GM21528 (cell line): ENCODE measurements around the gene SLC18B1.

ENCODE experiments used
- ATAC-seq: cut with Tn5 transposase; IDR thresholded peaks from one replicate; pipeline ENCODE4 v1.9.1; 2021; ENCODE audit warnings: mild to moderate bottlenecking, moderate library complexity; ENCODE audit not compliant: unreplicated experiment, low FRiP score

SLC18B1 gene

GRCh38 chr6:132749111-132749510 is 49.3 kb downstream of the SLC18B1 start:
- ATAC-seq = no peak

DNA sequence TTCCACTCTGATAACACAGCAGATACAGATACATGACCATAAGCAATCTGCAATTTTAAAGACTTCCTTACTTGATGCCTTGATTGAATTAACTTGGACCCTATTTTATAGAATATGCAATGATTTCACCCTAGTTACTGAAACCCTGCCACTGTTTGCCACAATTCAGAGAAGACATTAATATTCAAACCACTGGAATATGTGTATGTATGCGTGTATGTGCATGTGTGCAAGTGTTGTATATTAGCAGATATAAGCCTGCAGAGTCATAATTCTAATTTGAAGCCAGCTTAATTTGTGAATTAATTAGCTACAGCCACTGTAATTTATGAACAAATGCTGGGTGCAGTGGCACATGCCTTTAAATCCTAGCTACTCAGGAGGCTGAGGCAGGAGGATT is 50.0 kb downstream of the SLC18B1 start:
- no peak for ATAC-seq

DNA sequence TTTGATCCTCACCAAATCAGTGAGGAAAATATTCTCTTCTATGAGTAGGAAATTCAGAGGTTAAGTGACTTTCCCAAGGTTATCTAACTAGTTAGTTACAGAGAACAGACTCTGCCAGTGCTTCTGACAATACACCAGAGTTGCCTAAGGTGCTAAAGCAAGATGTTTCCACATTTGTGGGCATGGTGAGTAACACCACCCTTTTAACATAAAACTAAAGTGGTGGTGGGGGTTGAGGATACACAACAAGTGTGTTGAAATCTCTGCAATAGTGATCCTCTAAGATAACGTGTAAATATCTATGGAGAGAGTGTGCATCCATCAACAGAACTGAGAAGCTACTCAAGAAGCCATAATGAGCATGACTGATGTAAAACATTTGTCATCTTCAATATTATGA is 52.4 kb downstream of the SLC18B1 start:
- ATAC-seq = no peak

- no peak for ATAC-seq
Observed at GRCh38 chr6:132742495-132742894, 55.9 kb downstream of the SLC18B1 start.

DNA sequence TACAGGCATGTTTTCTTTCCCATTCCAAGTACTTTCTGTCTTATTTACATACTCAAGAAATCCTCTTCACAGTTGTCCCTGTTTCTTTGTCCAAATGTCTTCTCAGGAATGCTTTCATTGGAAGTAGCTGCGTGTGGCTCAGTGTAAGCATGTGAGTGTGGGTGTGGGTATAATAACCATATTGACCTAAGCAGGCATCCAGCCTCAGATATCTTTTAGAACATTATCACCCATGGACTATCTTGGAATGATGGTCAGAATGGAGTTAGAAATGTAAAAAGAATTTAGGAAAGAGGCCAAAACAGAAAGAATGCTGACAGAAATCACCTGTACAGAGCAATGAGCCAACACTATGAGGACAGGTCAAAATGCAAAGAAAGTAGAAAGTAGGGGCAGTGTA is 57.2 kb downstream of the SLC18B1 start:
- no peak for ATAC-seq

- ATAC-seq = no peak
Observed at GRCh38 chr6:132736239-132736638, 62.2 kb downstream of the SLC18B1 start.

- ATAC-seq = no peak
Observed at GRCh38 chr6:132734694-132735236, 63.7 kb downstream of the SLC18B1 start.

DNA sequence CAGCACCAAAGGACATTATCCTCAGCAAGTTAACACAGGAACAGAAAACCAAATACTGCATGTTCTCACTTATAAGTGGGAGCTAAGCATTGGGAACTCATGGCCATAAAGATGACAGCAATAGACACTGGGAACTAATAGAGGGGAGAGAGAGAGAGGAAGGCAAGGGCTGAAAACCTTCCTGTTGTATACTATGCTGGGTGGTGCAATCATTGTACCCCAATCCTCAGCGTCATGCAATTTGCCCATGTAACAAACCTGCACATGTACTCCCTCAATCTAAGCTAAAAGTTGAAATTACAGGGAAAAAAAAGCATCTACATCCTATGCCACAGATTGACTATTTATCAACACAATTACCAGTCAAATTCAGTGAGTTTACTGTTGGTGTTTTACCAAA is 64.6 kb downstream of the SLC18B1 start:
- ATAC-seq = no peak

GRCh38 chr6:132733283-132733682 is 65.2 kb downstream of the SLC18B1 start:
- no peak for ATAC-seq

DNA sequence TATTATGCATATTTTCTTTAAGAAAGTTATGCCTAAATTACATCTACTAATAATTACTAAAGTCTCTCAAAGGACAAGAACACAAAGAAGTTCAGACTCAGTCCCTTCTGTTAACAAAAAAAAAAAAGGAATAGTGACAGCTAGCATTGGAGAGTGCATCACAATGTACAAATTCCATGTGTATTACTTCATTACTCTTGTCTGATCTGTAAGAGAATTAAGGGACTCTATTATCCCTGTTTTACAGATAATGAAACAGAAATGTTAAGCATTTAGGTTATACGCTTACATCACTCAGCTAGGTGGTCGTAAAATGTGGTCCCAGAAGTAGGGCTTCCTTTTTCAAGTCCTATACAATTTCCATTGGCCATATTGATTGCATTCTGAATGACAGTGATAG is 67.4 kb downstream of the SLC18B1 start:
- ATAC-seq = no peak

GRCh38 chr6:132730560-132730959 is 67.9 kb downstream of the SLC18B1 start:
- no peak for ATAC-seq

DNA sequence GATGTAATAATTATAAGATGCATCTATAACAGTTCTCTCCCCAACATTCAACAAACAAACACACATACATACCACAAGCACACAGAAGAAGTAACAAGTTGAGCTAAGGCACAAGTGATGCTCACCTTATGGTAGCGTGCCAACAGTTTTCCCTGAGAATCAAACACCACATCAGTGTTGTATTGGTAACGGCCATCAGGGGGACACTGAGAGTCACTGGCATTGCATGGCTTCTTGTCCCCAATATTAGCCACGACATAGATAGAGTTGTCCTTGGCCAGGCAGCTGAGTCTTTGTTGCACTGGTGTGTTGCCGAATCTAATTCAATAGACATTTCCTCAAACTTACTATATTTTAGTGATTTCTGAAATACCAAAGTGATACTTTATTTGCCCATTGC is 69.8 kb downstream of the SLC18B1 start:
- no peak for ATAC-seq

- ATAC-seq = no peak
Observed at GRCh38 chr6:132726608-132726975, 71.8 kb downstream of the SLC18B1 start.

- peak; percentile 82 for ATAC-seq
Observed at GRCh38 chr6:132725947-132726607, 72.4 kb downstream of the SLC18B1 start.

GRCh38 chr6:132725471-132725870 is 73.0 kb downstream of the SLC18B1 start:
- no peak for ATAC-seq

DNA sequence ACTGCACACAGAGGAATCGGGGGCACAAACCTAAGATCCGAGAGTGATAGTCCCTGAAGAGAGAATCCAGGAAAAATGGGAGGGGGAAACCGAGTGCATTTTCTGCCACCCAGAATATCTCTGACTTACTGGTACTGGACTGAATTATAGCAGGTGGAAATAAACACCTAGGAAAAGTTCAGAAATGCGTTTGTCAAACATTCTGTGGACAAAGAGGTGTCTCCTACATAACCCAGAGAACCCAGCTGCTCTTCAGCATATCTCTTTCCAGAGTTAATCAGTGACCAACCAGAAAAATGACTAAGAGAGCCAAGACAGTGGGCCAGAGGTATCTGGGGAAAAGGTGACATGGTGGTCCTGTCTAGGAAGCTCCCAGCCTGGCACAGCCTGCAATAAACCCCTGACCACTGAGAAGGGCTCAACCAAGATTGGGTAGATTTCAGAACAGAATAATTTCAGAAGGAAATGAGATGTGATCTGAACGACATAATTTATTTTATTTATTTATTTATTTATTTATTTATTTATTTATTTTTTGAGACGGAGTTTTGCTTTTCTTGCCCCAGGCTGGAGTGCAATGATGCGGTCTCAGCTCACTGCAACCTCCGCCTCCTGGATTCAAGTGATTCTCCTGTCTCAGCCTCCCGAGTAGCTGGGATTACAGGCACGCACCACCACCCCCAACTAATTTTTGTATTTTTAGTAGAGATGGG is 78.5 kb downstream of the SLC18B1 start:
- no peak for ATAC-seq
